ENCODE data around the gene TNFRSF9. TPM values are rescaled to one million over a fixed set of nuclear protein-coding genes. Genes with fewer than 3 reads are reported as not detected.

The TNFRSF9 gene
- total RNA-seq, 1 experiment from 2014 or later = not detected

DNA sequence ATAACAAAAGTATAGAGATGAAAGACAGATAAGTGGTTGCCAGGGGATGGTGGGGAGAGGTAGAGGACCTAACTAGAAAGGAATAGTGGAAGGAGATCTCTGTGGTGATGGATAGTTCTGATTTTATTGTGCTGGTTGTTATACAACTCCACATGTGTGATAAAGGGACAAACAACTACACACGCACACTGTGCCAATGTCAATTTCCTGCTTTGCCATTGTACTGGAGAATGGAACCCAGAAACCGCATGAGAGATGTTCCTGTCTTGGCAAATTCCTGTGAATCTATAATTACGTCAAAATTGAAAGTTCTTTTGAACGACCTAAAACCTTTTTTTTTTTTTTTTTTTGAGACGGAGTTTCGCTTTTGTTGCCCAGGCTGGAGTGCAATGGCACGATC lies 11.0 kb downstream of the TNFRSF9 start:
- no peaks in the 10 kb centered on the region for H3K4me1 Mint-ChIP-seq
- Histone ChIP-seq H4K5ac (ENCODE audit: insufficient read length, low read depth, low read length) (no peak overlapping the region), H3K27me3 (ENCODE audit: insufficient read depth, low read length) (no peaks in the 10 kb centered on the region), H3K14ac (ENCODE audit: insufficient read depth, low read length) (no peak overlapping the region), H2BK12ac (ENCODE audit: insufficient read length, low read depth, low read length) (no peak overlapping the region), H3K9me3 (ENCODE audit: control insufficient read depth, low read depth, low read length) (no peaks in the 10 kb centered on the region), H2AK5ac (ENCODE audit: insufficient read length, low read length) (no peak overlapping the region), H3K79me1 (ENCODE audit: insufficient read depth, low read depth, low read length, poor library complexity, severe bottlenecking) (no peaks in the 10 kb centered on the region), H3K27ac (ENCODE audit: insufficient read length, low read depth, low read length) (no peak overlapping the region), H4K91ac (ENCODE audit: insufficient read length, low read depth, low read length) (no peak overlapping the region), H3K23ac (ENCODE audit: insufficient read length, low read depth, low read length) (no peak overlapping the region), H3T11ph (ENCODE audit: low read length) (no peak overlapping the region), H3K9ac (ENCODE audit: extremely low read depth, insufficient read length, low read length) (no peak overlapping the region), H3K18ac (ENCODE audit: insufficient read length, low read depth, low read length) (no peak overlapping the region), H4K8ac (replicated peaks; ENCODE audit: insufficient read length, low read depth, low read length) (no peak overlapping the region), H4K20me1 (ENCODE audit: control insufficient read depth, insufficient read depth, insufficient read length) (no peaks in the 10 kb centered on the region), H3K4me2 (ENCODE audit: insufficient read depth, insufficient read length, low read length) (no peak overlapping the region), H3K23me2 (ENCODE audit: insufficient read length, low read depth, low read length, poor library complexity, severe bottlenecking) (no peaks in the 10 kb centered on the region), H2AFZ (ENCODE audit: low read length) (no peak overlapping the region), H2BK20ac (ENCODE audit: low read depth, low read length, poor library complexity, severe bottlenecking) (no peak overlapping the region), H2BK120ac (ENCODE audit: low read depth, low read length, poor library complexity, severe bottlenecking) (no peak overlapping the region), H3K56ac (ENCODE audit: insufficient read length, low read depth, low read length) (no peak overlapping the region), H2BK5ac (ENCODE audit: insufficient read length, low read length) (no peak overlapping the region), H3K4ac (ENCODE audit: low read depth, low read length) (no peak overlapping the region), H3K79me2 (ENCODE audit: insufficient read depth, low read length) (no peaks in the 10 kb centered on the region), H3K4me1 (ENCODE audit: insufficient read depth, low read length) (no peaks in the 10 kb centered on the region), H2BK15ac (ENCODE audit: low read depth, low read length) (no peak overlapping the region)
- no peak overlapping the region for H3K27ac Mint-ChIP-seq
- no peak for DNase-seq
- no peak for TF ChIP-seq CTCF (conservative IDR thresholded peaks at IDR 0.05)
- whole genome bisulfite sequencing (ENCODE audit: extremely low coverage, insufficient read length, low lambda C conversion rate) = no CpG with 5 or more reads among the region's 7 CpGs
- H3K27me3 Mint-ChIP-seq (ENCODE audit: low read depth) = peaks cover 8% of the 10 kb centered on the region
- H3K9me3 Mint-ChIP-seq = no peaks in the 10 kb centered on the region
- H3K4me3 Mint-ChIP-seq = no peak overlapping the region
- no peaks in the 10 kb centered on the region for H3K36me3 Mint-ChIP-seq (ENCODE audit: insufficient read depth in 1 of 3, low read depth in 3 of 3)
